ENCODE measurements around the gene DKK3. TPM values are rescaled to one million over a fixed set of nuclear protein-coding genes. Genes with fewer than 3 reads are reported as not detected.

DKK3 gene
- total and polyA plus RNA-seq, 2 donors from 2014 or later = 49.6 to 59.5 TPM

DNA sequence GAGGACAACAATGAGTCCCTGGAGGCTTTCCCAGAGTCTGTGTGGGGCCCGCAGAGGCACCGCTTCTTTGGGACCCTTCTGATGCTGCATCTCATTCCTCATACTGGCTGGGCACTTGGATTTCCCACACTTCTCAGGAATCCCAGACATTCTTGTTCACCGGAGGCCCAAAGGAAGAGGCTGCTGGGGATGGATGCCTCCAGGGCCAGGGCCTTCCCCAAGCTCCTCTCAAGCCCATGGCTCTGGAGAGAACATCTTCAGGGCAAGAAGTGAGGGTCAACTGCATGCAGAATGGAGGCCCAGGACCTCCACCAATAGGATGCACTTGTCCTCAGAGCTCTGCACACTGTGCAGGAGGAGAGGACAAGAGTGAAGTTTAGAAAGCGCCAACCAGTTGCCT, 34.6 kb downstream of the DKK3 start:
- no peaks in the 10 kb centered on the region for H3K9me3 ChIP-seq (ENCODE audit: control insufficient read depth in 2 of 3, insufficient read depth in 1 of 3, low read length in 3 of 3)
- no peak overlapping the region for H3K9ac ChIP-seq (ENCODE audit: low read length in 3 of 3)
- H3K27me3 ChIP-seq (ENCODE audit: control insufficient read depth, insufficient read depth, low read length) = no peaks in the 10 kb centered on the region
- FAIRE-seq = no peak
- no peak overlapping the region for H3K4me3 ChIP-seq (ENCODE audit: low read length in 3 of 3)
- H3K27ac ChIP-seq (ENCODE audit: low read depth in 2 of 2, low read length in 2 of 2) = peak overlapping the region in 1 of 2 donors; percentile 2
- H3K4me1 ChIP-seq (ENCODE audit: control insufficient read depth in 2 of 3, insufficient read depth in 2 of 3, low read depth in 1 of 3, low read length in 3 of 3) = peaks cover 0 to 40% (median 24%) of the 10 kb centered on the region in 3 donors
- intact Hi-C loops (cut with DNase I) = no loop called here
- no peak for TF ChIP-seq CTCF (IDR thresholded peaks at IDR 0.05; ENCODE audit: borderline replicate concordance, extremely low read depth, insufficient read depth)
- DNase-seq = peak in 1 of 5 donors; percentile 8
- no peaks in the 10 kb centered on the region for H3K36me3 ChIP-seq (ENCODE audit: control insufficient read depth in 2 of 3, insufficient read depth in 3 of 3, low read length in 3 of 3)

- Histone ChIP-seq H3K27ac (ENCODE audit: low read depth in 2 of 2, low read length in 2 of 2) (peak overlapping the region; percentile 10 to 65), H3K9me3 (ENCODE audit: control insufficient read depth in 2 of 3, insufficient read depth in 1 of 3, low read length in 3 of 3) (no peaks in the 10 kb centered on the region), H3K4me1 (ENCODE audit: control insufficient read depth in 2 of 3, insufficient read depth in 2 of 3, low read depth in 1 of 3, low read length in 3 of 3) (peaks cover 0 to 35% (median 24%) of the 10 kb centered on the region in 3 donors), H3K4me3 (ENCODE audit: low read length in 3 of 3) (no peak overlapping the region), H3K27me3 (ENCODE audit: control insufficient read depth, insufficient read depth, low read length) (no peaks in the 10 kb centered on the region), H3K36me3 (ENCODE audit: control insufficient read depth in 2 of 3, insufficient read depth in 3 of 3, low read length in 3 of 3) (no peaks in the 10 kb centered on the region), H3K9ac (ENCODE audit: low read length in 3 of 3) (no peak overlapping the region)
- no peak for TF ChIP-seq CTCF (IDR thresholded peaks at IDR 0.05; ENCODE audit: borderline replicate concordance, extremely low read depth, insufficient read depth)
- DNase-seq = peak in 4 of 5 donors; percentile 29 to 88 (median 59)
- no peak for FAIRE-seq
- intact Hi-C loops (cut with DNase I) = no loop called here
Observed at GRCh38 chr11:11973361-11973800, 35.0 kb downstream of the DKK3 start.

GRCh38 chr11:11972730-11973341, 35.6 kb downstream of the DKK3 start:
- Histone ChIP-seq H3K4me1 (ENCODE audit: control insufficient read depth in 2 of 3, insufficient read depth in 2 of 3, low read depth in 1 of 3, low read length in 3 of 3) (peaks cover 0 to 32% (median 21%) of the 10 kb centered on the region in 3 donors), H3K9ac (ENCODE audit: low read length in 3 of 3) (no peak overlapping the region), H3K36me3 (ENCODE audit: control insufficient read depth in 2 of 3, insufficient read depth in 3 of 3, low read length in 3 of 3) (no peaks in the 10 kb centered on the region), H3K9me3 (ENCODE audit: control insufficient read depth in 2 of 3, insufficient read depth in 1 of 3, low read length in 3 of 3) (no peaks in the 10 kb centered on the region), H3K4me3 (ENCODE audit: low read length in 3 of 3) (no peak overlapping the region), H3K27ac (ENCODE audit: low read depth in 2 of 2, low read length in 2 of 2) (peak overlapping the region; percentile 10 to 65), H3K27me3 (ENCODE audit: control insufficient read depth, insufficient read depth, low read length) (no peaks in the 10 kb centered on the region)
- intact Hi-C loops (cut with DNase I) = no loop called here
- TF ChIP-seq CTCF (IDR thresholded peaks at IDR 0.05; ENCODE audit: borderline replicate concordance, extremely low read depth, insufficient read depth) = no peak
- FAIRE-seq = no peak
- peak in 1 of 5 donors; percentile 8 for DNase-seq

All from kidney (tissue), 14 donors.